ENCODE measurements around the gene MAPKAPK2.
A peak's percentile ranks its signal among the peaks of the same experiment; 100 is the strongest.

Gene MAPKAPK2

DNA sequence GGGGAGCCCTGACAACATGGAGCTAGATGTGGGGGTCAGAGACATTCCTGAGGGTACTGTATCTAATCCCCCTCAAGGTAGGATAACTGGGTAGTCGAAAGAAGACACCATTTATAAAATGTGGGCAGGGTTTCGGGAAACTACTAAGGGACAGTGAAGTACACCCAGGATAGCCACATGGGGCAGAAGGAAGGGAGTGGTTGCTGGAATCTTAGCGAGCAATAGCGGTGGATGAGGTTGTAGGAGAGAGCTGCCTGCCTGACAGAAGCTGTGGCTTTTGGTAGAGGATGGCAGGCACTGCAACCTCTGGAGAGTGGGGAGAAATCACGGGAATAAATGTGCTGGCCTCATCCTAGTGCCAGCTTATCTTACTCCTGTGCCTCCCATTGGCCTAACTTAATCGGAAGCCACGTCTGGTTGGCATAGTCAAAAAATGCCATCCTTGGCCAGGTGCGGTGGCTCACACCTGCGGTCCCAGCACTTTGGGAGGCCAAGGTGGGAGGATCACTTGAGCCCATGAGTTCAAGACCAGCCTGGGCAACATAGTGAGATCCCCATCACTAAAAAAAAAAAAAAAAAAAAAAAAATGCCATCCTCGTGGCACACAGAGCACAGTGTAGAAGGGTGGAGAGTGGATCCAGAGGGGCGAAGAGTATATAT is 23.4 kb upstream of the MAPKAPK2 start:
- no peak overlapping the region for H3K9ac ChIP-seq (ENCODE audit: low read length in 2 of 2)
- H3K36me3 ChIP-seq (ENCODE audit: control insufficient read depth in 2 of 2, insufficient read depth in 2 of 2, low read length in 2 of 2): no peaks in the 10 kb centered on the region
- no peaks in the 10 kb centered on the region for H3K9me3 ChIP-seq (ENCODE audit: control insufficient read depth in 2 of 2, low read length in 2 of 2)
- no peak overlapping the region for H3K27ac ChIP-seq (ENCODE audit: low read length)
- no peak overlapping the region for H3K4me3 ChIP-seq (ENCODE audit: low read length in 2 of 2)
- H3K27me3 ChIP-seq (ENCODE audit: control insufficient read depth in 1 of 2, insufficient read depth in 2 of 2, low read length in 2 of 2): peaks cover 10 to 13% of the 10 kb centered on the region in 2 donors
- peaks cover 11% of the 10 kb centered on the region for H3K4me1 ChIP-seq (ENCODE audit: control insufficient read depth, insufficient read depth, low read length)

DNA sequence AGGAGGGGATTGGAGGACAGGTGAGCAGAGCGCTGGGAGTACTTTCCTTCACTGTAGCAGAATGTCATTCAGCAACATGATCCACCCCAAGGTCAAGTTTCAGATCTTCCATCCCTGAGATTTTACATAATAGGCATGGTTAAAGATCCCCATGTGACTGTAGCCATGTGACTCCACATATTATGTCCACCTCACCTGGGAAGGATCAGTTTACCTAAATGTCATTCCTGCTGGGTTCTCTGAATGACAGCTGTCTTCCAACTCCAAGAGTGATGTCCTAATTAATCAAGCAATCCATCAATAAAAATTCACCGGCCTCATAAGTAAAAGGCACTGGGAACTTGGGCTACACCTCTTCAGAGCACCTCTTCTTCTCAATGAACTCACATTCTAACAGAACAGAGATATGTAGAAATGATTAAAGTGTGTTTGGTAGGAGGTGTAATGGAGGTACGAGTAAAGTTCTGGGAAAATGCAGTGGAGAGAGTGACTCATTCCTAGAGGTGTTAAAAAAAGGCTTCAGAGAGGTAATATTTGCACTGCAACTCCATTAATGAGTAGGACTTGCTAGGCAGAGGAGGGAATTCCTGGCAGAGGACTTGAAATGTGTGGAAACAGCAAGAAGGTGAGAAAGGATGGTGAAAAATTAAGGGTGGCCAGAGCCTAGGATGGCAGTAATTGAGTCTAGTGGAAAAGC is 22.2 kb upstream of the MAPKAPK2 start:
- Histone ChIP-seq H3K9me3 (ENCODE audit: control insufficient read depth in 2 of 2, low read length in 2 of 2) (no peaks in the 10 kb centered on the region), H3K27ac (ENCODE audit: low read length) (no peak overlapping the region), H3K36me3 (ENCODE audit: control insufficient read depth in 2 of 2, insufficient read depth in 2 of 2, low read length in 2 of 2) (no peaks in the 10 kb centered on the region), H3K27me3 (ENCODE audit: control insufficient read depth in 1 of 2, insufficient read depth in 2 of 2, low read length in 2 of 2) (peaks cover 10% of the 10 kb centered on the region in 2 donors), H3K4me3 (ENCODE audit: low read length in 2 of 2) (no peak overlapping the region), H3K9ac (ENCODE audit: low read length in 2 of 2) (no peak overlapping the region), H3K4me1 (ENCODE audit: control insufficient read depth, insufficient read depth, low read length) (peaks cover 11% of the 10 kb centered on the region)

DNA sequence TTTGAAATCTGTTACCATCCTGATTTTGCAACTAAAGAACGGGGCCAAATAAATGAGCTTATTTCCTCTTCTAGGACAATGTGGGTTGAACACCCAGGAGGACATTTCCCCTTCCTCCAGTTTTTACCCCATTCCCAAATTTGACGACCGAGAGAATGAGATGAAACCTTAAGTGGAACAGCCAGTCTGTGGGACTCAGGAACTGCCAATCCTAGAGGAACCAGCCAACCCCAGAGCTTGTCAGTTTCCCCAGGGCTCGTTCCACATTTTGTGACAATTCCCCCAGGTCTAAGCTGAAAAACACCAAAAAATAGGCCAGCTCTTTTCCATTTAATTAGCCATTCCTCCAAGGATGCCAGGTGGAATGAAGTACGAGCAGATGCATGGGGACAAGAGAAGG is 21.3 kb upstream of the MAPKAPK2 start:
- Histone ChIP-seq H3K4me3 (ENCODE audit: low read length in 2 of 2) (peak overlapping the region in 1 of 2 donors; percentile 68), H3K9ac (ENCODE audit: low read length in 2 of 2) (no peak overlapping the region), H3K27ac (ENCODE audit: low read length) (no peak overlapping the region), H3K27me3 (ENCODE audit: control insufficient read depth in 1 of 2, insufficient read depth in 2 of 2, low read length in 2 of 2) (peaks cover 4 to 7% of the 10 kb centered on the region in 2 donors), H3K9me3 (ENCODE audit: control insufficient read depth in 2 of 2, low read length in 2 of 2) (no peaks in the 10 kb centered on the region), H3K4me1 (ENCODE audit: control insufficient read depth, insufficient read depth, low read length) (peaks cover 11% of the 10 kb centered on the region), H3K36me3 (ENCODE audit: control insufficient read depth in 2 of 2, insufficient read depth in 2 of 2, low read length in 2 of 2) (no peaks in the 10 kb centered on the region)

DNA sequence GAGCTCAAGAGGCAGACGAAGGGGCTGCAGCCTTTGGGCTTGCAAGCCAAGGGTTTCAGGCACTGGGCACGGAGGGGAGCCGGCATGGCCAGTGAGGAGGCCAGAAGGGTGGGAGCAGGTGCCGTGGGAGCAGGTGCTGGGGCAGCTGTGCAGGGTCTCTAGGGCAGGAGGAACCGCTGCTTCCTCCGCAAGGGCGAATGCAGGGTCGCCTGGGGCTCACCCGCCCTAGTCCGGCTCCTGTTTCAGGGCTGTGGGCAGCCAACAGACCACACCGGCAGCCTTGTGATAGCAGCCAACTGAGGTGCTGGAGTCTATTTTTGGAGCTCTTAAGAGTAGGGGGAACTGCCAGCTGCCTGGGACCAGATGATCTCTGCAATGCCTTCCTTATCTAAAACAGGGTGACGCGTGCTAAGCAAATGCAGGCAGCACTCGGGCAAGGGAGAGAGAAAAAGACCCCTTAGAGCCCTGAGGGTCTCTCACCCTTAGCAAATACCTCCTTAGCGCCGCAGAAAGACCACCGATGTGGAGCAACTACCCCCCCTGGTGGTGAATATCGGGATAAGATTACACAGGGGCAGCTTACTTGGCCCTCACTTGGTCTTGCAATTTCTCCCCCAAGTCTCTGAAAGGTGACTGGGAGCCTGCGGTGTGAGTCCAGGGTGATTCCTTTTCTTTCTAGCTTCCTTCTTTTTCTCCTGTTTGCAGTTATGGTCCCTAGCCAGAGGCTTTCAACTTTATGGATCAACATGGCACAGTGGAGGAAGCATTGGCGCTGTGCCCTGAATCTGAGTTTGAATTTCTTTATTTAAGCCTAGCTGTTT is 20.7 kb upstream of the MAPKAPK2 start:
- Histone ChIP-seq H3K27me3 (ENCODE audit: control insufficient read depth in 1 of 2, insufficient read depth in 2 of 2, low read length in 2 of 2) (peaks cover 0 to 5% of the 10 kb centered on the region in 2 donors), H3K9ac (ENCODE audit: low read length in 2 of 2) (peak overlapping the region in 1 of 2 donors; percentile 36), H3K9me3 (ENCODE audit: control insufficient read depth in 2 of 2, low read length in 2 of 2) (no peaks in the 10 kb centered on the region), H3K36me3 (ENCODE audit: control insufficient read depth in 2 of 2, insufficient read depth in 2 of 2, low read length in 2 of 2) (no peaks in the 10 kb centered on the region), H3K27ac (ENCODE audit: low read length) (no peak overlapping the region), H3K4me3 (ENCODE audit: low read length in 2 of 2) (peak overlapping the region; percentile 27 to 68), H3K4me1 (ENCODE audit: control insufficient read depth, insufficient read depth, low read length) (peaks cover 11% of the 10 kb centered on the region)

DNA sequence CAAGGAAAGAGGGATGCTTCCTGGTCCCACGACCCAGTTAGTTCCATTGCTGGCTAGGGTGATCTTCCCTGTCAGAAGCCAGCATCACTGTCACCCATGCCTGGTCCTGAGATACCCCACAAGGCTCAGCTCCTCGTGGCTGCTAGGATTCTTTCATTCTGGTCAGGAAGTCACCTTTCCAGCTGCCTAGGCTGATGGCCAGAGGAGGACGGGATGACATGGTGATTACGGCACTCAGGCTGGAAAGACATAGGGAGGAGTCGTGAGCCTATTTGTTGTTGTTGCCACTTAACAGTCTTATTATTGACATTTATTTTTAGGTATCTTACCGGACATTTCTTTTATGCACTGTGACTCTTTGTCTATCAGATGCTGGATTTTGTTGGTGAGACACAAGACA is 20.0 kb upstream of the MAPKAPK2 start:
- H3K9ac ChIP-seq (ENCODE audit: low read length in 2 of 2): no peak overlapping the region
- H3K27ac ChIP-seq (ENCODE audit: low read length): no peak overlapping the region
- no peak overlapping the region for H3K4me3 ChIP-seq (ENCODE audit: low read length in 2 of 2)
- no peaks in the 10 kb centered on the region for H3K36me3 ChIP-seq (ENCODE audit: control insufficient read depth in 2 of 2, insufficient read depth in 2 of 2, low read length in 2 of 2)
- H3K27me3 ChIP-seq (ENCODE audit: control insufficient read depth in 1 of 2, insufficient read depth in 2 of 2, low read length in 2 of 2): peaks cover 0 to 5% of the 10 kb centered on the region in 2 donors
- H3K4me1 ChIP-seq (ENCODE audit: control insufficient read depth, insufficient read depth, low read length): peaks cover 11% of the 10 kb centered on the region
- H3K9me3 ChIP-seq (ENCODE audit: control insufficient read depth in 2 of 2, low read length in 2 of 2): no peaks in the 10 kb centered on the region

DNA sequence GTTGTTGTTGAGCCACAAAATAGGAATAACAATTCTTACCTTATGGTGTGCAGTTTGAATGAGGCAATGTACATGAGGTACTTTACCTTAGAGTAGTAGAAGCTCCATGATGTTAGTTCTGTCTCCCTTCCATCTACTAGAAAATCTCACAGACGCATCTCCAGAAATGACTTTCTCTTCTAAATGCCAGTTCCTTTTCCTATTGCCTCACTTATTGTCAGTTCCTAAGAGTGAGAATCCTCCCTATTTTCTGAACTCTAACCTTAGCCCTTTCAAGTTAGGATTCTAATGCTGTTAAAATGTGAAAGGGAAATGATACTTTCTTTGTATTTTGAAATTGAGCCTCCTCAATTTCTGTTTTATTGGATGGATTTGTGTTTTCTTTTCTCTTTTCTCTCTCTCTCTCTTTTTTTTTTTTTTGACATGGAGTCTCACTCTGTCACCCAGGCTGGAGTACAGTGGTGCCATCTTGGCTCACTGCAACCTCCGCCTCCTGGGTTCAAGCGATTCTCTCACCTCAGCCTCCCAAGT is 18.6 kb upstream of the MAPKAPK2 start:
- Histone ChIP-seq H3K9ac (ENCODE audit: low read length in 2 of 2) (no peak overlapping the region), H3K4me1 (ENCODE audit: control insufficient read depth, insufficient read depth, low read length) (peaks cover 11% of the 10 kb centered on the region), H3K27me3 (ENCODE audit: control insufficient read depth in 1 of 2, insufficient read depth in 2 of 2, low read length in 2 of 2) (peaks cover 0 to 5% of the 10 kb centered on the region in 2 donors), H3K36me3 (ENCODE audit: control insufficient read depth in 2 of 2, insufficient read depth in 2 of 2, low read length in 2 of 2) (no peaks in the 10 kb centered on the region), H3K9me3 (ENCODE audit: control insufficient read depth in 2 of 2, low read length in 2 of 2) (no peaks in the 10 kb centered on the region), H3K4me3 (ENCODE audit: low read length in 2 of 2) (no peak overlapping the region), H3K27ac (ENCODE audit: low read length) (no peak overlapping the region)

DNA sequence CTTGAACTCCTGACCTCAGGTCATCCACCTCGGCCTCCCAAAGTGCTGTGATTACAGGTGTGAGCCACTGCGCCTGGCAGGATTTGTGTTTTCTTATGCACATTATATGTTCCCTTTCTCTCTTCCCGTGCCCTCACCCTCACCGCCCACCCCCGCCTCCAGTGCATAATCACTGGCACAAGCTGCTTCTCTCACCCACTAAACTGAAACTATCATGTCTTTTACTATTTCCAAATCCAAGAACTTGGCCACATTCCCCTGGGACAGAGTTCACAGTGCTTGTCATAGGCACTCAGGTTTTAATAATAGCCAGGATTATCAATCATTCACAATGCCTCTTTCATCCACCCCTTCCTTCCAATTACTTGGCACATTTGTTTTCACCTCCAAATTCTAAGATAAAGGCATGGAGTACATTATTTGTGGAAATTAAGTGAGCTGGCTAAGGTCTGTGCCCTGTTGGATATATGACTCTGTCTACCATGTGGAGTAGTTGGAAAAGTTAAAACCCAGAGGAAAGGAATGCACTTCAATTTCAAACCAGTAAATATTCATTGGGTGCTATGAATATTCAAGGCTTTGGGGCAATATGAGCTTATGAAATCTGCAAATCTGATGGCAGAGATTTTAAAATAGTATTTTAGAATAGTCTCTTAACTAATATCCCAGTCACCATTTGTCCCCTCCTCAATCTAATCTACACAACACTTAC is 17.6 kb upstream of the MAPKAPK2 start:
- Histone ChIP-seq H3K4me1 (ENCODE audit: control insufficient read depth, insufficient read depth, low read length) (peaks cover 11% of the 10 kb centered on the region), H3K9me3 (ENCODE audit: control insufficient read depth in 2 of 2, low read length in 2 of 2) (no peaks in the 10 kb centered on the region), H3K9ac (ENCODE audit: low read length in 2 of 2) (no peak overlapping the region), H3K4me3 (ENCODE audit: low read length in 2 of 2) (no peak overlapping the region), H3K36me3 (ENCODE audit: control insufficient read depth in 2 of 2, insufficient read depth in 2 of 2, low read length in 2 of 2) (no peaks in the 10 kb centered on the region), H3K27ac (ENCODE audit: low read length) (no peak overlapping the region), H3K27me3 (ENCODE audit: control insufficient read depth in 1 of 2, insufficient read depth in 2 of 2, low read length in 2 of 2) (peaks cover 0 to 5% of the 10 kb centered on the region in 2 donors)

DNA sequence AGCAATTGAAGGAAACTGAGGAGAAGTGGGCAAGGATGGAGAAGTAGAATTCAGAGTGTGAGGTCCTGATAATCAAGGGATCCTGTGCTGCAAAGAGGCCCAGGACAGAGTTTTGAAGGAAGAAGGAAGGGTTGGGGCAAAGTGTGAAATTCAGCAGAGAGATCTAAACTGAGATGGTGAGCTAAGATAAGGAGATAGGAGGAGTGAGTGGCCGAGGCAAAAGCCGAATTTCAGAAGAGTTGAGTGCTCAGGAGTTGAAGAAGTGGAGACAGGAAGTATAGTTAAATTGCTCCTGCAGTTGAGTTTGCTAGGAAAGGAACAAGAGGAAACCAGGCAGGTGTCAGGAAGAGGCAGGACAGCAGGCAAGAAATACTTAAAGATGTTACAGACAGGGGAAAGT is 16.4 kb upstream of the MAPKAPK2 start:
- peaks cover 0 to 5% of the 10 kb centered on the region in 2 donors for H3K27me3 ChIP-seq (ENCODE audit: control insufficient read depth in 1 of 2, insufficient read depth in 2 of 2, low read length in 2 of 2)
- no peaks in the 10 kb centered on the region for H3K36me3 ChIP-seq (ENCODE audit: control insufficient read depth in 2 of 2, insufficient read depth in 2 of 2, low read length in 2 of 2)
- H3K4me1 ChIP-seq (ENCODE audit: control insufficient read depth, insufficient read depth, low read length): peaks cover 11% of the 10 kb centered on the region
- no peak overlapping the region for H3K4me3 ChIP-seq (ENCODE audit: low read length in 2 of 2)
- no peak overlapping the region for H3K9ac ChIP-seq (ENCODE audit: low read length in 2 of 2)
- no peaks in the 10 kb centered on the region for H3K9me3 ChIP-seq (ENCODE audit: control insufficient read depth in 2 of 2, low read length in 2 of 2)
- H3K27ac ChIP-seq (ENCODE audit: low read length): no peak overlapping the region

DNA sequence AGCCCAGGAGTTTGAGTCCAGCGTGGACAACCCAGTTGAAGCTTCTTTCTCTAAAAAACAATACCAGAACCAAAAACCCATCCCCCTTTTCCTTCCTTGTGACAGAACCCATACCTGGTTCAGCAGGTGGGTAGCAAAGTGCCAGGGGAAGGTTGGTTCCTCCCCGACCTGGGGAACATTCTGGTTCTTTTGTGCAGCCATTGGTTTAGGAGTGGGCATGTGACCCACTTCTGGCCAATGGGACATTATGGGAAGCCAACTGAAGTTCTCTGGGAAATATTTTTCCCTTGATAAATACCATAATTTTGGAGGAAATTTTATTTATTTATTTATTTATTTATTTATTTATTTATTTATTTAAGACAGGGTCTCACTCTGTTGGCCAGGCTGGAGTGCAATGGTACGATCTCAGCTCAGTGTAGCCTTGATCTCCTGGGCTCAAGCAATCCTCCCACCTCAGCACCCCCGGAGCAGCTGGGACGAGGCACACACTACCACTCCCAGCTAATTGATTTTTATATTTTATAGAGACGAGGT is 15.8 kb upstream of the MAPKAPK2 start:
- Histone ChIP-seq H3K4me1 (ENCODE audit: control insufficient read depth, insufficient read depth, low read length) (peaks cover 7% of the 10 kb centered on the region), H3K4me3 (ENCODE audit: low read length in 2 of 2) (no peak overlapping the region), H3K27me3 (ENCODE audit: control insufficient read depth in 1 of 2, insufficient read depth in 2 of 2, low read length in 2 of 2) (peaks cover 0 to 3% of the 10 kb centered on the region in 2 donors), H3K27ac (ENCODE audit: low read length) (no peak overlapping the region), H3K9ac (ENCODE audit: low read length in 2 of 2) (no peak overlapping the region), H3K36me3 (ENCODE audit: control insufficient read depth in 2 of 2, insufficient read depth in 2 of 2, low read length in 2 of 2) (no peaks in the 10 kb centered on the region), H3K9me3 (ENCODE audit: control insufficient read depth in 2 of 2, low read length in 2 of 2) (no peaks in the 10 kb centered on the region)

Data from stomach smooth muscle (tissue), 2 donors.